ENCODE measurements around the gene LAMTOR1.

The LAMTOR1 gene

DNA sequence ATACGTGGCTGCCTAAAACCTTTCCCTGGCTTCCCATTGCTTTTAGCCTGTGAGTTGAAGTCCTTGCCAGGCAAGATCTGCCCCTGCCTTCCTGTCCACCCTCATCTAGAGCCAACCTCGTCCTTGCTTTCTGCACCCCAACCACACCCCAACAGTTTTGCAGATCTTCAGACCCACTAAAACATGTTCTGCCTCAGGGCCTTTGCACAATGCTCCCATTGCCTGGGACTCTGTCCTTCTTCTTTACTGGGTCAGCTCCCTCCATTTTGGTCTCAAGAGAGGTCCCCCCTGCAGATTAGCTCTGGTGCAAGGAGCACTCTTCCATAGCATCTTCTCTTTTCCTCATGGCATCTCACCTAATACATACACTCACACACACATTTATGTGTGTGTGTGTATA is 17.8 kb upstream of the LAMTOR1 start:
- in situ Hi-C loops (cut with HindIII; ENCODE audit: low sequenced_read_pairs) = no loop called here

DNA sequence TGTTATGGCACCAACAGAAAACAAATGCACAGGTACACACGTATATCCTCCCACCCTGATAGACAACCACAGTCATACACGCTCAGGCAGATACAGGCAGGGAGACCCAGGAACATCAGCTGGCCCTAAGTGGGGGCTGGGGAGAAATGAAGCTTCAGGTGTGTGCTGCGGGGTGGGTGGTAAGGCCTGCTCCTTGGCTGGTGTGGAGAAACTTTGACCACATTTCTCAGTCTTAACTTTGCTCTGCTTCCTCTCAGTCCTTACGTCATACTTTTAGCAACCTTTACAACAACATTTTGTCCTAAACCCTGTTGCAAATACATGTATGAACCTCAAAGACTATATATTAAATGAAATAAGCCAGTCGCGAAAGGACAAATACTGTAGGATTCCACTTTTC is 16.1 kb upstream of the LAMTOR1 start:
- in situ Hi-C loops (cut with HindIII; ENCODE audit: low sequenced_read_pairs) = no loop called here

DNA sequence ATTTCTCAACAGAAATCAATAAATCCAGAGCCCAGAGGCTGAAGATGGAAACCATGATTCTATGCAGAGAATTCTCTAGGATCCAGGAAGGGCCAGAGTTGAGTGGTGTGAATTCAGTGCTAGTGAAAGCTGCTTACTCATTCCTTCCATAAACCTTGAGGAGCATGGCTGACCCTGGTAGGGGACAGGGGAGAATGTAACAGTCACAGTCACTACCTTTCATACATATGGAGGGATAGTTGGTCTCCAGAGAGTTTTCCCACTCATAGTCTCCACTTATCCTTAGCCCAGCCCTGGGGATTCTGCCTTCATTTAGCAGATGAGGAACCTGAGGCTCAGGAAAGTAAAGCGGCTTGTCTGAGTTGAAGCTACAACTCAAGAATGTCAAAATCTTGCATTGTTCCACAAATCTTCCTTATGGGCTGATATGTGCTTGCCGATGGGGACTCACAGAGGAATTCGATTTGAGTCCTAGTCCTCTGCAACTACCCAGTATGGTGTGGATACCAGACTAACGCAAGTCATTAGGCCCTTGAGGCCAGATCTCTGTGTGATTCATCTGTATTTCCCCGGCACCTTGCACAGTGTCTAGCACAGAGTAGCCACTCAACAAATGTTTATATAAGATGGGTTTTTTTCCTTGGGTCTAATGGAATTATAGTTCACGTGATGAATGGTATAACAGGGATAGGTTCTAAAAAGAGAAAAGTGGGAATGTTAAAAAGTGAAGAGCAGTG is 13.1 kb upstream of the LAMTOR1 start:
- in situ Hi-C loops (cut with HindIII; ENCODE audit: low sequenced_read_pairs) = no loop called here

DNA sequence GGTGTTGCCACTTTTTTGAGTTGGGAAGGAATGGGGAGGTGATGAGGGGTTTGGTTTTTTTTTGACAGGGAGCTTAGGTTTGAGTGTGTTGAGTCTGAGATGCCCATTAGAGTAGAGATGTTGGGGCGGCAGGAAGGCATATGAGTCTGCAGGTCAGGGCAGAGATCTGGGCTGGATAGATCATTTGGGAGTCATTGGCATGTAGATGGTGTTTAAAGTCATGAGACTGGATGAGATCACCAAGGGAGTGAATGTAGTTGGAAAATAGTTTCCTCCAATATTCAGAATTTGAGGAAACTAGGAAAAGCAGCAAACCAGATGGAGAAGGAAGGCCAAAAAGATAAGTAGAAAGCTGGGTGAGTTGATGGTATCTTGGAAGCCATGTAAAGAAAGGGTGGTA is 11.5 kb upstream of the LAMTOR1 start:
- in situ Hi-C loops (cut with HindIII; ENCODE audit: low sequenced_read_pairs) = no loop called here

DNA sequence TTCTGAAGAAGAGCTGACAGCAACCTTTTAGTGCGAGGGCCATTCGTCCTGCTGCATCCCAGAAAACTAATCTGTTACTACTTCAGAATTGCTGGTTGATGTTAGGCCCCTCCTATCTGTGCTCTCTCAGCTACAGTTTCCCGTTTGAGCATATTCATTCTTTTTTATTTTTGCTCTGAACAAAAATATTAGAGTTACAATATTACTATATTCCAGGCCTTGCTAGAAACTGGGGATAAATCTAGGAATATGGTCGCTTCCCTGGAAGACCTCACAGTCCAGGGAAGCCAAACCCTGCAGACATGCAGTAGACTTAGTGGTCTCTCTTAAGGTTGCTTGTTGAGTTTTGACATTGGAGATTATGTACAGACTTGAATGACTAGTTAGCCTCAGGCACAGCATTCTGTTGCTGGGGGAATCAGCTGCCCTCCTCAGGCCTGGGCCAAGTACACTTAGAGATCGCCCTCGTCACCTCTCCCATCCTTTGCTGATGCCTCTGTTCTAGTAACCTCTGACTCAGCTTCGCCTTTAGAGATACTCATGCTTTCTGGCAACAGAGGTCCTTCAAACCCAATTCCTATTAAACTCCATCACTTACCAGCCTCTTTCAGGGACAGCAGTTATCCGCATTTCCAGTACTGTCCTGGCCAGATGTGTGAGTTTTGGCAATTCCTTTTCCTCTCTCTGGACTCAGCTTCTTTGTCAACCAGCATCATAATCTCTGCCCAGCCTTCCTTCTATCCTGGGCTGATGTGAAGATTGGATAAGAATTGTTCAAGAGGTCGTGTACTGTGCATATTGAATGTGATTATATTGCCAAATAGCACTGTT is 10.1 kb upstream of the LAMTOR1 start:
- in situ Hi-C loops (cut with HindIII; ENCODE audit: low sequenced_read_pairs) = no loop called here

DNA sequence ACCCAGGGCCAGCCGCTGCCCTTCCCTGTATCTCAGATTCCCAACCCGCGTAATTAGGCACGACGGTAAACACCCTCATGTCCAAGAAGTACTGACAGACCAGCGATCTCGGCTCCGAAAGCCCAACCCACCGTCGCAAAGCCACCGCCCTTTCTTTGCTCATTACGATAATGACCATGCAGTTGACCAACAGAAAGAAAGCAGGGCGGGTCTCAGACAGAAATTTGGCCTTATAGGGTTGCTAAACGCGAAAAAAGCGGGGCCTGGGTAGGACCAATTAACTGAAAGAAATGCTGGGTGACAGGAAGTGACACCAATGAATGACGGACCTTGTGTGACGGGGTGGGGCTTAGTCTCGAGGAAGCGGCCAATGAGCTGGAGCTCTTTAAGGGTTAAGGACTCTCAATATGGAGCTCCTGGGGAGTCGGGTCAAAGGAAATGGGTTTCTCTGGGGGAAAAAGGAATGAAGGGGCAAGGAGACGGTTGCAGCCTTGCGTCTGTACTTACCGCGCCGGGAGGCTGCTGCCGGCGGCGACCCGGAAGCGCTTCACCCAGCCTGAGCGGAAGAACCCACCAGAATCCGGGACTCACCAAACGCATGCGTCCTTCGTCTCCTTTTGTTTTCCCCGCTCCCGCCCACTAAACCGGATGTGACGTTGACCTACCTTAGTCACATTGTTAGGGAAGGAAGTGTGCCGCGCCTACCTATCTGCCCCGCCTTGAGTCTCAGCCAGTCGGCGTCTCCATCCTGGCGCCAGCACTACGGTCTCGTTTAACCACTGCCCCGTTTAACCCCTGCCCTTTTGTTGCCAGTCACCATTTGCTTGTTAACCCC is 9.3 kb upstream of the LAMTOR1 start, which contains the start of gene ANAPC15:
ANAPC15 (minus strand) TSS at position 553 of the 835 bp plus-strand sequence. CDS start 1,419 bp downstream, outside the sequence.
- in situ Hi-C loops (cut with HindIII; ENCODE audit: low sequenced_read_pairs) = no loop called here

DNA sequence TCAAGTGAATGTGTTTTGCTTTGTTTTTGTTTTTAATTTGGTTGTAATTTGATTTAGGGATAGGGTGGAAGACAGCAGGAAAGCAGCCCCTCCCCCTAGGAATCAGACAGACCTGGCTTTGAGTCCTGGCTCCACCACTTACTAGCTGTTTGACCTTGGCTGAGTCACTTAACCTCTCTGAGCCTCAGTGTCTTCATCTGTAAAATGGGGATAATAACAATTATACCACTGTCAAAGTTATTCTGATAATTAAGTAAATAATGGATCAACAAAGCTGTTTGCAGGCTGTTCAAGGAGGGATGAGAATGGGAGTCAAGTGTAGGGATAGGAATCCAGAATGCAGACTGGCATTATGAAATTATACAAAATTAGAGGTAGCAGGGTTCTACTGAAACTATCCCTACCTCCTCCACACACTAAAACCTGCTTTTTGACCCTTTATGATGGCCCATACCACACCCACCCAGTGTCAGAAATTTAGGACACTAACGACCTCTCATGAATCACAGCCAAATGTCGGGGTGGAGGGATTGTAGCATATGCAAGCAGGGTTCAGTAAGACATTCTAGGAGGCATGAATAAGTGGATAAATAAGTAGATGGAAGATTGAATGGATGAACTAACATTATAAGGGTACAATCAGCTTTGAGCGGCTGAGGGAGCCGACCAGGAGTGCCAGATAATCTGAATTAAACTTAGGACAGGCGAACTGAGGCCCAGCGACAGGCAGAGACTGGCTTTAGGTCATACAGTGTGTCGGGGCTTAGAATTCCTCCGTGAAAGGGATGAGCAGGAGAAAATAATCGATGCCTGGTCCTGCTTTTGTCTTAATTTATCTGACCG is 8.4 kb upstream of the LAMTOR1 start:
- in situ Hi-C loops (cut with HindIII; ENCODE audit: low sequenced_read_pairs) = no loop called here

DNA sequence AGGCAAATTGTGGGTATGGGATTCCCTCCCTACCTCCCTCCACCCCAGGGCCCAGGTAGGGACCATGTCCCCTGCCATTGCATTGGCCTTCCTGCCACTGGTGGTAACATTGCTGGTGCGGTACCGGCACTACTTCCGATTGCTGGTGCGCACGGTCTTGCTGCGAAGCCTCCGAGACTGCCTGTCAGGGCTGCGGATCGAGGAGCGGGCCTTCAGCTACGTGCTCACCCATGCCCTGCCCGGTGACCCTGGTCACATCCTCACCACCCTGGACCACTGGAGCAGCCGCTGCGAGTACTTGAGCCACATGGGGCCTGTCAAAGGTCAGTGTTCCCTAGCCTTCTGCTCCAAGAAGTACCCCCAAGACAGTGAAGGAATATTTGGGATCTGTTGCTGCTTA is 2.8 kb upstream of the LAMTOR1 start, which contains the start of gene TOMT:
TOMT (plus strand) TSS at position 37 of the 400 bp plus-strand sequence; CDS start at position 65, 28 bp downstream.
- in situ Hi-C loops (cut with HindIII; ENCODE audit: low sequenced_read_pairs) = no loop called here

DNA sequence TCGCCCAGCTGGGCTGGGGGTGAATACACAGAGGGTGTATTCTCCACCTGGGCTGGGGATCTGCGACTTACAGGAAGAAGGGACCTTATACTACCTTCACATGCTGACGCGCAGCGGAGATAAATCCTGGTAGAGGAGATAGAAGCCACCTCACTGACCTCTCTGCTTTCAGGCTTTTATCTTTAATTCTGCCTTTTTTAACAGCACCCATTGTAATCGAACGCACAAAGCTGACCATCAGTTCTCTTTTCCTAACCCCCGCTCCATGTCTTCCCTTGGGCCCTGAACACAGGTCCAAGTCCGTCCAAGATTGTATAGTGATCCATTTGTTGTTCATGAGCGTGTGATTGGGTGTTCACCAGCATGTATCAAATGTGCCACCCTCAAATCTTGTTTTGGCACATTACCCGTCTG is 664 bp upstream of the LAMTOR1 start:
- in situ Hi-C loops (cut with HindIII; ENCODE audit: low sequenced_read_pairs) = no loop called here

DNA sequence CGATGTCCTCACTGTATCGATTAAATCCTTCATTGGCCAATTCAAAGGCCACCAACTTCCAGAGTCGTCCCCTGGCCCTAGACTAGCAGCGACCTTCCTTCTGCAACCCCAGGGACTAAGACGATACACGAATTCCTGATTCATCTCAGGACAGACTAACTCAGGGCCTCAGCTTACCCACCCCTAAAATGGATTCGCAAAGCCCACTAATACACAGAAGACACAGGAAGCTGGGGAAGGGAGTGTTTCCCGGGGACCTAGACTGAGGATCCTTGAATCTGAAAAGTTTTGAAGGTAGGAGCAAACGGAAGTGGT is 509 bp downstream of the LAMTOR1 start:
- in situ Hi-C loops (cut with HindIII; ENCODE audit: low sequenced_read_pairs) = no loop called here

DNA sequence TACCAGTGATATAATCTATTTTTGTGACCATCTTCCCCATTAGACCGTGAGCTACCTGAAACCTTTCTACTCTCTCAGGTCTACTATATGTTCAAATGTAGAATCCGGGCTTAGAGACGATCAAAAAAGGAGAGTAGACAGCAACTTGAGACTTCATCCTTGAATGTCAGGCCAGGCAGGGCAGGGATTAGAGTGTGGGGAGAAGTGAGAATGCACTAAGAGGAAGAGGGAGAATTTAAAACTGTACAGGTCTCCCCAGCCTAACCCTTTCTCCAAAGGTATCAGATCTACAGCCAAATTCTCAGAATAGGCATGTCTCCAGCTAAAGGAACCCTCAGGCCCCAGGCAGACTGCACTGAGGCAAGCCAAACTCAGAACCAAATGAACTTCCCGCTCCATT is 935 bp downstream of the LAMTOR1 start:
- in situ Hi-C loops (cut with HindIII; ENCODE audit: low sequenced_read_pairs) = no loop called here

DNA sequence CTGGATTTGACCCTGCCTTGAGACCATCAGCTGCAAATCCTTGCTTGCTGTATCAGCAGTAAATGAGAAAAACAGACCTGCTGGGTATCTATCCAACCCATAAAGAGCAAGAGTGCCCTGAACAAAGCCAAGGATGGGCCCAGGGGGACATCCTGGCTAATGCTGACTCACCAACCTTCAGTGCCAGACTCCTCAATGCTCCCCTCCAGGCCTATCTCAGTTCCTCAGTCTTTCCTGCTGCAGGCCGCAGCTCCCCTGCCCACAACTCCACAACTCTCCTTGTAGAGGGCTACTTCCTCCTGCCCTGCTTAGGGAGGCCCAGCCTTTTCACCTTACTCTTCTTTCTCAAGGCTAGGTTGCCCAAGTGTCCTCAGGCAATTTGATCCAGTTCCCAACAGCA is 2.6 kb downstream of the LAMTOR1 start:
- in situ Hi-C loops (cut with HindIII; ENCODE audit: low sequenced_read_pairs) = no loop called here

DNA sequence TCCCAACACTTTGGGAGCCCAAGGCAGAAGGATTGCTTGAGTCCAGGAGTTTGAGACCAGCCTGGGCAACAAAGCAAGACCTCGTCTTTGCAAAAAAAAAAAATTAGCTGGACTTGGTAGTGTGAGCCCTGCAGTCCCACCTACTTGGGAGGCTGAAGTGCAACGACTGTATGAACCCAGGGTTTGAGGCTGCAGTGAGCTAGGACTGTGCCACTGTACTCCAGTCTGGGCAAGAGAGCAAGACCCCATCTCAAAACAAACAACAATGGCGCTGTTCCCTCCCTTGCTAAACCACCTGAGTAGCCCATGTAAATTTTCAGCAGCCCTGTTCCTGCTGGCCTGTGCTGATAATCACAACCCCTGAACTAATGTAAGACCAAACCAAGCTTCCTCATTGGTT is 3.1 kb downstream of the LAMTOR1 start:
- in situ Hi-C loops (cut with HindIII; ENCODE audit: low sequenced_read_pairs) = no loop called here

DNA sequence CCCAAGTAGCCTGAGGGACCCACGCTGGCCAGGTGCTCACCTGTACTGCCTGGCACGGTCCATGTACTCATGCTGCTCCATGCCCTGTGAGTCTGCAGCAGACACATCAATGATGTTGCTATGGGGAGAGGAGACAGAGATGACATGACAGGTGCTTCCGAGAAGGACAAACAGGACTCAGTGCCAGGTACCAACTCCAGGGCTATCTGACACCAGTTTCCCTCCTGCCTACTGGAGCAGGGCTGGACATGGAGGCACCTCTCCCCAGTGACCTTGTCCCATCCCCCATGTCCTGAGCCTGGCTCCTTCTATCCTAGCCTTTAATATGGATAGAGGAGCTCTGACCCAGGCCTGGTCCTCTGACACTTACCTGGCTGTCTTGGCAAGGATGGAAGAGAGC is 4.4 kb downstream of the LAMTOR1 start:
- in situ Hi-C loops (cut with HindIII; ENCODE audit: low sequenced_read_pairs) = no loop called here

DNA sequence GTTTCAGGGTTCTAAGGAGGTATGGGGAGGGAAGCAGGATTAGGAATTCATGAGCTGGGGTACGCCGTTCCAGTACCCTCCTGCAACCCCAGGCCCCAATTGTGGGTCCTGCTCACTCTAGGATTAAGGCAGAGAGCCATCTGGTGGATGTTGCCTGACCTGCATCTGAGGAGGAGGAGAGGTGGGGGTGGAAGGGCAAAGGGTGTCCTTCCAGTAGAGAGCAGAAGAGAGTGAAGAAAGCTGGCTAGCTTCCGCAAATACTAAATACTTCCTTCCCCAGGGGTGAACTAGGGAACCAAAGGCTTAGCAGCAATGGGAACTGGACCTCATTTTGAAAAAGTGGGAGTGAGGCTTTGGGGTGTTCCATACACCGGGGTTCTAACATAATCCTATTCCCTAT is 11.8 kb downstream of the LAMTOR1 start:
- in situ Hi-C loops (cut with HindIII; ENCODE audit: low sequenced_read_pairs) = no loop called here

DNA sequence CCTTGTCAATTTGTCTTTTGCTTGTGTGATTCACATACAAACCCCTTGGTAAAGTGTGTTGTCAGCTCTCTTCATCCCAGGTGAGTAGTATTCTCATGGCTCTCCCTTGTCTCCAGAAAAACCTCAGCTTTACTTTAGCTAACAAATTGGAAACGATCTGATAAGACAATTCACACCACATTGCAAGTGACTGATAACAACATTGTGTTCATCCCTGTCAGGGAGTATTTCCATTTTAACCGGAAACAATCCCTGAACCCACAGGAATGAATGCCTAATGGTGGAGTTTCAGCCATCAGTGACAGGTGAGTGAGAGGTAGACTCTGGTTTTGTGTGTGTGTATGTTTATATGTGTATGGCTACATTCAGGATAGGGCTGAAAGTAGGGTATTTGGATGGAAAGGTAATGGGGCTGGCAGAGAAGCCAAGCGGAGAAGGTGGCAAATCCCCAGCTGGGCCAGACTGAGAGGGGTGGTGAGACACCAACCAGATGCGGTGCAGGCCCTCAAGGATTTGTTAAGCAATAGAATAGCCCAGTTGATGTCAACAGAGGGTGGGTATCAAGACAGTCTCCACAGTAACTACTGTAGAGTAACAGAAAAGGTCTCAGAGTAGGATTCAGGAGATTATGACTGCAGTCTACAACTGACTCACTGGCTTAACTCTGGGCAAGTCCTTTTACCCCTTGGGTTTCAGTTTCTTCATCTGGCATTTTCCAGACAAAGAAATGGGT is 14.9 kb downstream of the LAMTOR1 start:
- in situ Hi-C loops (cut with HindIII; ENCODE audit: low sequenced_read_pairs) = no loop called here

DNA sequence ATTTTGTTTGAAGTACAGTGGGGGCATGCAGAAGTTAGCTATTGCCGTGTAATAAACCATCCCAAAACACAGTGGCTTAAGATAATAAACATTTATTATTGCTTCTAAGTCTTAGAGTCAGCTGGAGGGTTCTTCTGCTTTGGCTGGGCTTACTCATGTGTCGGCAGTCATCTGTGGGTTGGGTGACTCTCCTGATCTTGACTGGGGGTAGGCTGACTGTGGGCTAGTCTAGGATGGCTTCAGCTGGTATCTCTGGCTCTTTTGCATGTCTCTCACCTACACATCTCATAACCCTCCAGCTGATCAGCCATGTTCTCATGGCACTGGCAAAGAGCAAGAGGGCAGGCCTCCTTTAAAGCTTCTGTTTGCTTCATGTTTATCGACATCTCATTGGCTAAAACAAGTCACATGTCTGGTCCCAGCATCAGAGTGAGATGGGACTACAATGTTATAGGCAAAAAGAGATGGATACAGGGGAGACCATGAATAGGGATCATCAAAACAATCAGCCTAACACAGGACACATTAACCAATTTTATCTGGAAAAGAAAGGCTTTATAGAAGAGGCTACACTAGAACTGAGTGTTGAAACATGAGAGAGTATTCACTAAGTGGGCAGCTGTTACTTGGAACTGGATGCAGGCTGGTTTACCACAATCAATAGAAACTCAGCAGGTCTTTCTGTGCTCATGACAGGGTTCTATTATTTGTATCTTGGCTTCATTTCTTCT is 17.3 kb downstream of the LAMTOR1 start:
- in situ Hi-C loops (cut with HindIII; ENCODE audit: low sequenced_read_pairs) = no loop called here

DNA sequence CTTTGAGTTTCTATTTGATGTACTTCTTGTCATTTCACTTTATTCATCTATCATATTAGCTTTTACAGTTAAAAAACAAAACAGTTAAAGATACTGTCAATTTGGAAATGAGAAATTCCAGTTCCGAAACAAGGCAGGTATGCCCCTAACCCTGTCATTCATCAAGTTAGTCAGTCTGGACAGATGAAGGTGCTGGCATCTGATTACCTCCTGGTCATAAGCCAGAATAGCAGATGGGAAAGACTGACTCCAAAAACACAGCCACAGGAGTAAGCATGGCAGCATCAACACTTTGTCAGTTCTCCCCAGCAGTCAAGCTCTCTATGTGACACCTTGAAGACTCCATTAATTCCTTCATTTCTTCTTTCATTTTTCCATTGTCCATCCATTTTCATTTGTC is 18.1 kb downstream of the LAMTOR1 start:
- in situ Hi-C loops (cut with HindIII; ENCODE audit: low sequenced_read_pairs) = no loop called here

DNA sequence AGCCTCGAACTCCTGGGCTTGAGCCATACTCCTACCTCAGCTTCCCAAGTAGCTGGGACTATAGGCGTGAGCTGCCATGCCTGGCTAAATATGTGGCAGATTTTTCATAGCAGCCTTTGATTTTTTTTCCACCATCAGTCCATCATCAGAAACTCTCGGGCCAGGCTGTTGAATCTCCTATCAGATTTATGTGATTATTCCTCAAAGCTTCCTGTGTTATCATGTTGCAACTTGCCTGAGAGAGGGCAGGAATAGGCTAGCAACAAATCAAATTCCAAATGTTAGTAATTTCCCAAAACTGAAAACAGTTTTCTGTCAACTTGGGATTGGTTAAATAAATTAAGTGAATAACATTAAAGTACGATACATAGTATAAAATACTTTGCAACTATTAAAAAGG is 19.0 kb downstream of the LAMTOR1 start:
- in situ Hi-C loops (cut with HindIII; ENCODE audit: low sequenced_read_pairs) = no loop called here

Measured in DLD1 (cell line).